CD4-positive, alpha-beta T cell treated with Interleukin-6 for 4 hours (primary cell): ENCODE results near the gene NENF.
"Not testable (repeated sequence)": the region's sequence is repeated elsewhere in the genome, so short reads cannot be mapped to it uniquely, and the experiment has no call there.

Source experiments
- DNase-seq: peaks from one replicate; pipeline ENCODE4 v3.0.0-alpha.2; 2020; ENCODE audit warnings: mixed read lengths

NENF gene

GRCh38 chr1:212461916-212462660 lies 29.4 kb downstream of the NENF start:
- DNase-seq: no peak

- no peak for DNase-seq
Observed at GRCh38 chr1:212463565-212464285, 31.0 kb downstream of the NENF start.

GRCh38 chr1:212465311-212465710 lies 32.6 kb downstream of the NENF start:
- no peak for DNase-seq

- no peak for DNase-seq
Observed at GRCh38 chr1:212466437-212466836, 33.7 kb downstream of the NENF start.

- no peak for DNase-seq
Observed at GRCh38 chr1:212466898-212467650, 34.4 kb downstream of the NENF start.

- no peak for DNase-seq
Observed at GRCh38 chr1:212467843-212468482, 35.2 kb downstream of the NENF start.

GRCh38 chr1:212470059-212470458 lies 37.3 kb downstream of the NENF start:
- DNase-seq: no peak

GRCh38 chr1:212471286-212471685 lies 38.6 kb downstream of the NENF start:
- DNase-seq: no peak

GRCh38 chr1:212471891-212472675 lies 39.4 kb downstream of the NENF start:
- no peak for DNase-seq

GRCh38 chr1:212473729-212474128 lies 41.0 kb downstream of the NENF start:
- no peak for DNase-seq

GRCh38 chr1:212475151-212475550 lies 42.4 kb downstream of the NENF start:
- DNase-seq: no peak

- DNase-seq: not testable (repeated sequence)
Observed at GRCh38 chr1:212475831-212476230, 43.1 kb downstream of the NENF start.

GRCh38 chr1:212477014-212477679 lies 44.4 kb downstream of the NENF start:
- peak; percentile 79 for DNase-seq

GRCh38 chr1:212477680-212478466 lies 45.2 kb downstream of the NENF start:
- no peak for DNase-seq

GRCh38 chr1:212478467-212479025 lies 45.8 kb downstream of the NENF start:
- DNase-seq: no peak

GRCh38 chr1:212479188-212479587 lies 46.5 kb downstream of the NENF start:
- DNase-seq: no peak

- DNase-seq: not testable (repeated sequence)
Observed at GRCh38 chr1:212480711-212481437, 48.2 kb downstream of the NENF start.

- DNase-seq: no peak
Observed at GRCh38 chr1:212481438-212481767, 48.7 kb downstream of the NENF start.

GRCh38 chr1:212482006-212482636 lies 49.4 kb downstream of the NENF start:
- DNase-seq: no peak
